D721Med (cell line): ENCODE data around the gene TRAPPC6A.

Experiments
- DNase-seq: peaks from one replicate; pipeline ENCODE4 v3.0.0; 2011; ENCODE audit warnings: low spot score; ENCODE audit not compliant: insufficient read length
- FAIRE-seq: peaks from 2 replicates; lab custom pipeline; 2011; peaks lifted over from hg19 to GRCh38; lab: Jason Lieb, UNC
- TF ChIP-seq, protein P1 (sequence below): IDR thresholded peaks from 2 replicates; pipeline ENCODE4 v1.5.1; 2012; ENCODE audit warnings: mild to moderate bottlenecking, control low read depth; ENCODE audit not compliant: insufficient read depth; ENCODE audit errors: missing control alignments

Gene TRAPPC6A

GRCh38 chr19:45163156-45163555, 14.9 kb downstream of the TRAPPC6A start:
- TF ChIP-seq, protein P1, sequence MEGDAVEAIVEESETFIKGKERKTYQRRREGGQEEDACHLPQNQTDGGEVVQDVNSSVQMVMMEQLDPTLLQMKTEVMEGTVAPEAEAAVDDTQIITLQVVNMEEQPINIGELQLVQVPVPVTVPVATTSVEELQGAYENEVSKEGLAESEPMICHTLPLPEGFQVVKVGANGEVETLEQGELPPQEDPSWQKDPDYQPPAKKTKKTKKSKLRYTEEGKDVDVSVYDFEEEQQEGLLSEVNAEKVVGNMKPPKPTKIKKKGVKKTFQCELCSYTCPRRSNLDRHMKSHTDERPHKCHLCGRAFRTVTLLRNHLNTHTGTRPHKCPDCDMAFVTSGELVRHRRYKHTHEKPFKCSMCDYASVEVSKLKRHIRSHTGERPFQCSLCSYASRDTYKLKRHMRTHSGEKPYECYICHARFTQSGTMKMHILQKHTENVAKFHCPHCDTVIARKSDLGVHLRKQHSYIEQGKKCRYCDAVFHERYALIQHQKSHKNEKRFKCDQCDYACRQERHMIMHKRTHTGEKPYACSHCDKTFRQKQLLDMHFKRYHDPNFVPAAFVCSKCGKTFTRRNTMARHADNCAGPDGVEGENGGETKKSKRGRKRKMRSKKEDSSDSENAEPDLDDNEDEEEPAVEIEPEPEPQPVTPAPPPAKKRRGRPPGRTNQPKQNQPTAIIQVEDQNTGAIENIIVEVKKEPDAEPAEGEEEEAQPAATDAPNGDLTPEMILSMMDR, result no peak
- DNase-seq, result no peak
- no peak for FAIRE-seq

DNA sequence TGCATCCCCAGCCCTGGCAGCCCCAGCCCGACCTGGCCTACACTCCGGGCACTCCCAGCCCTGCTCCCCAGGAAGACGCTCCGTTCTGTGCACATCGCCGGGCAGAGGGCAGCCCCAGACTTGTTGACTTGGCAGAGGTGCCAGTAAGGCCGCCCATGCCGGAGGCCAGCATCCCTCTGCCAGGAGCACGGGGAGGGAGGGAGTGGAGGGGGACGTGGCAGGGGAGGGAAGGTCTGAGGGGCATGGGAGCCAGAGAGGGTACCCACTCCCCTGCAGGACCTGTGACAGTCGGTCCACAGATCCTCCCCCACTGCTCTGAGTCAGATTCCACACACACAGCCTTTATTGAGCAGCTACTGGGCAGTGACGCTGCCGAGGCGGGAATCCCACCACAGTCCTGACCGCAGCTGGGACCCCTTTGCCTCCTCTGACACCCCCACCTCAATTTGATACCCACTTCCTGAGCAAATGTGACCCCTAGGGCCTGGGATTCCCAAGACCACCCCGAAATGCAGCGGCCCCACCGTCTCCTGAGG, 15.4 kb downstream of the TRAPPC6A start:
- TF ChIP-seq, protein P1, result no peak
- DNase-seq (no peak), FAIRE-seq (no peak)

GRCh38 chr19:45161738-45162607, 16.1 kb downstream of the TRAPPC6A start:
- DNase-seq (no peak), FAIRE-seq (no peak)
- TF ChIP-seq, protein P1, result peak; percentile 37

- FAIRE-seq (no peak), DNase-seq (no peak)
- TF ChIP-seq, protein P1, result no peak
Observed at GRCh38 chr19:45160870-45161737, 16.9 kb downstream of the TRAPPC6A start, which contains the start of gene NKPD1. NKPD1 (minus strand) TSS chr19:45160982; CDS start chr19:45160150, 832 bp downstream.

DNA sequence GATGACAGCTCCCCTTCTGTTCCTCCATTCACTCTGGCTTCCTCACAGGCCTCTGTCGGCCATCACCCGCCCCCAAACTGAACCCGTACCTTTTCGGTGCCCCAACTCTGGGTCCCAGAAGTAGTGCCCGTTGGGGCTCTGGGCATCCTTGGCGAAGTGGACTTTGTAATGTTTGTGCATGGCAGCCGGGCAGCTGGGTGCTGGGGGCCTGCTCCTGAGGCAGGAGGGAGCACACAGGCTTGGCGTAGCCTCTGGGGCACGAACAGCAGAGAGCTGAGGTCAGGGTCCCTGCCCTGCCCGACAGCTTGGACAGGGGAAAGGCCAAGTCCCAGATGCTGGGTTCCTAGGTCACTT, 18.1 kb downstream of the TRAPPC6A start:
- FAIRE-seq (no peak), DNase-seq (no peak)
- TF ChIP-seq, protein P1, result no peak

GRCh38 chr19:45159210-45159970, 18.6 kb downstream of the TRAPPC6A start:
- DNase-seq, result no peak
- FAIRE-seq, result no peak
- TF ChIP-seq, protein P1, result no peak
